A673 (cell line): ENCODE data around the gene DENND1A. TPM values are rescaled to one million over a fixed set of nuclear protein-coding genes. Genes with fewer than 3 reads are reported as not detected.

Source experiments
- BruUV-seq: library from RNA; stranded (reverse); fragments of 400-500 nt; replicated peaks from 2 replicates; lab custom pipeline; 2021; lab: Mats Ljungman, UMichigan
- CTCF ChIA-PET: fragments of 300-600 bp; sonication (Branson Sonifier 250); formaldehyde crosslinking; loops from one replicate; lab custom pipeline; 2022; ENCODE audit warnings: antibody characterized with exemption; lab: Charles Lee
- POLR2A ChIA-PET: fragments of 300-600 bp; sonication (Branson Sonifier 250); formaldehyde crosslinking; loops from one replicate; lab custom pipeline; 2022; ENCODE audit warnings: antibody characterized with exemption; ENCODE audit not compliant: low non-redundant PET; lab: Charles Lee
- DNase-seq: peaks from one replicate; pipeline ENCODE4 v3.0.0-alpha.2; 2015; ENCODE audit warnings: low spot score
- H3K27ac ChIP-seq: fragments of 200-600 bp; sonication (generic); 2 replicates; pipeline ENCODE4 v1.5.1; 2016; ENCODE audit warnings: mixed run types, low read depth, mild to moderate bottlenecking, mixed read lengths, antibody characterized with exemption, low read length; ENCODE audit not compliant: poor library complexity, severe bottlenecking
- H3K27me3 ChIP-seq: fragments of 200-600 bp; sonication (generic); replicated peaks from 2 replicates; pipeline ENCODE4 v1.6.1; 2017; ENCODE audit warnings: mixed run types, low read depth, mild to moderate bottlenecking, mixed read lengths, antibody characterized with exemption, low read length; ENCODE audit not compliant: insufficient read depth, poor library complexity
- H3K36me3 ChIP-seq: fragments of 200-600 bp; sonication (generic); 2 replicates; pipeline ENCODE4 v1.6.1; 2016; ENCODE audit warnings: mixed run types, mild to moderate bottlenecking, mixed read lengths, antibody characterized with exemption, low read length; ENCODE audit not compliant: insufficient read depth, poor library complexity, severe bottlenecking
- H3K4me1 ChIP-seq: fragments of 200-600 bp; sonication (generic); 2 replicates; pipeline ENCODE4 v1.6.1; 2017; ENCODE audit warnings: mixed run types, mild to moderate bottlenecking, mixed read lengths, antibody characterized with exemption, low read length; ENCODE audit not compliant: insufficient read depth, poor library complexity, severe bottlenecking
- H3K4me3 ChIP-seq: fragments of 200-600 bp; sonication (generic); 2 replicates; pipeline ENCODE4 v1.5.1; 2016; ENCODE audit warnings: low read depth, mixed run types, mild to moderate bottlenecking, mixed read lengths, low read length; ENCODE audit not compliant: poor library complexity, severe bottlenecking
- H3K9me3 ChIP-seq: fragments of 200-600 bp; sonication (generic); 2 replicates; pipeline ENCODE4 v1.6.1; 2016; ENCODE audit warnings: mixed run types, low read depth, mild to moderate bottlenecking, mixed read lengths, antibody characterized with exemption, low read length; ENCODE audit not compliant: poor library complexity, severe bottlenecking
- CTCF ChIP-seq: fragments of 300-800, 200-600 bp; sonication (generic); conservative IDR thresholded peaks from 2 replicates; pipeline ENCODE4 v1.5.1; 2017; ENCODE audit warnings: low read depth, mild to moderate bottlenecking, antibody characterized with exemption, low read length, moderate library complexity, mixed read lengths
- EZH2 ChIP-seq: fragments of 200-600 bp; sonication (generic); IDR thresholded peaks from 2 replicates; pipeline ENCODE4 v1.6.1; 2017; ENCODE audit warnings: borderline replicate concordance, low read depth, mild to moderate bottlenecking, mixed read lengths, antibody characterized with exemption, low read length; ENCODE audit not compliant: poor library complexity, severe bottlenecking
- intact Hi-C: fragments of 100-400 bp; cut with micrococcal nuclease; formaldehyde crosslinking; loops from one replicate; pipeline ENCODE4 v1.10.0; 2022; ENCODE audit not compliant: unreplicated experiment
- total RNA-seq: library from RNA; stranded (reverse); gene quantifications from 2 replicates; pipeline ENCODE4 v1.2.3, GENCODE V29; 2021

DENND1A gene
- total RNA-seq, 1 experiment from 2014 or later, result 12.0 TPM

GRCh38 chr9:123656565-123656964 lies 273.4 kb downstream of the DENND1A start:
- H3K4me3 ChIP-seq, result no peak overlapping the region
- intact Hi-C loops, result no loop called here
- TF ChIP-seq EZH2, result no peak
- TF ChIP-seq CTCF, result no peak
- no peak overlapping the region for H3K27ac ChIP-seq
- H3K9me3 ChIP-seq, result no peaks in the 10 kb centered on the region
- ChIA-PET POLR2A (no interaction called here), CTCF (no interaction called here)
- no TSS peak for BruUV-seq
- H3K4me1 ChIP-seq, result peaks cover 9% of the 10 kb centered on the region
- H3K36me3 ChIP-seq, result no peaks in the 10 kb centered on the region
- H3K27me3 ChIP-seq, result no peaks in the 10 kb centered on the region
- no peak for DNase-seq

- Histone ChIP-seq H3K4me1 (peaks cover 9% of the 10 kb centered on the region), H3K27ac (no peak overlapping the region), H3K27me3 (no peaks in the 10 kb centered on the region), H3K9me3 (no peaks in the 10 kb centered on the region), H3K36me3 (no peaks in the 10 kb centered on the region), H3K4me3 (no peak overlapping the region)
- no peak for TF ChIP-seq EZH2
- no peak for TF ChIP-seq CTCF
- DNase-seq, result no peak
- POLR2A ChIA-PET, result no interaction called here
- CTCF ChIA-PET, result no interaction called here
- BruUV-seq, result no TSS peak
- intact Hi-C loops, result no loop called here
Observed at GRCh38 chr9:123655681-123656423, 274.1 kb downstream of the DENND1A start.

GRCh38 chr9:123654994-123655637 lies 274.8 kb downstream of the DENND1A start:
- no peak for TF ChIP-seq EZH2
- Histone ChIP-seq H3K9me3 (no peaks in the 10 kb centered on the region), H3K36me3 (no peaks in the 10 kb centered on the region), H3K4me1 (peaks cover 7% of the 10 kb centered on the region), H3K4me3 (no peak overlapping the region), H3K27me3 (no peaks in the 10 kb centered on the region), H3K27ac (no peak overlapping the region)
- no TSS peak for BruUV-seq
- CTCF ChIA-PET, result no interaction called here
- DNase-seq, result no peak
- intact Hi-C loops, result no loop called here
- POLR2A ChIA-PET, result no interaction called here
